PFSK-1 (cell line): ENCODE results near the gene IFI16.

ENCODE experiments used
- FOXP2 ChIP-seq: optimal IDR thresholded peaks from 2 replicates; pipeline ENCODE3; 2011; ENCODE audit warnings: borderline replicate concordance, control low read depth, inconsistent platforms; ENCODE audit not compliant: insufficient read depth; ENCODE audit errors: extremely low read length, extremely low read depth
- POLR2AphosphoS5 ChIP-seq: IDR thresholded peaks from 2 replicates; pipeline ENCODE4 v1.6.1; 2012; ENCODE audit warnings: low read depth, mild to moderate bottlenecking, control low read depth, low read length, moderate library complexity
- SIN3A ChIP-seq: IDR thresholded peaks from 2 replicates; pipeline ENCODE4 v1.6.1; 2012; ENCODE audit warnings: mild to moderate bottlenecking, low read length, moderate library complexity, borderline replicate concordance; ENCODE audit not compliant: insufficient read depth
- TAF1 ChIP-seq: IDR thresholded peaks from 2 replicates; pipeline ENCODE4 v1.6.1; 2012; ENCODE audit warnings: low read length, control low read depth, borderline replicate concordance; ENCODE audit not compliant: insufficient read depth
- TF ChIP-seq, protein P1 (sequence below), 2 experiments: IDR thresholded peaks; 2 replicates each; pipeline versions ENCODE4 v1.6.1 to v1.8.0; 2011 to 2012; ENCODE audit warnings: low read depth in 2 of 2, low read length in 2 of 2, control low read depth in 1 of 2, inconsistent platforms in 1 of 2, mild to moderate bottlenecking in 1 of 2, moderate library complexity in 1 of 2; ENCODE audit not compliant: insufficient read depth in 1 of 2

IFI16 gene

DNA sequence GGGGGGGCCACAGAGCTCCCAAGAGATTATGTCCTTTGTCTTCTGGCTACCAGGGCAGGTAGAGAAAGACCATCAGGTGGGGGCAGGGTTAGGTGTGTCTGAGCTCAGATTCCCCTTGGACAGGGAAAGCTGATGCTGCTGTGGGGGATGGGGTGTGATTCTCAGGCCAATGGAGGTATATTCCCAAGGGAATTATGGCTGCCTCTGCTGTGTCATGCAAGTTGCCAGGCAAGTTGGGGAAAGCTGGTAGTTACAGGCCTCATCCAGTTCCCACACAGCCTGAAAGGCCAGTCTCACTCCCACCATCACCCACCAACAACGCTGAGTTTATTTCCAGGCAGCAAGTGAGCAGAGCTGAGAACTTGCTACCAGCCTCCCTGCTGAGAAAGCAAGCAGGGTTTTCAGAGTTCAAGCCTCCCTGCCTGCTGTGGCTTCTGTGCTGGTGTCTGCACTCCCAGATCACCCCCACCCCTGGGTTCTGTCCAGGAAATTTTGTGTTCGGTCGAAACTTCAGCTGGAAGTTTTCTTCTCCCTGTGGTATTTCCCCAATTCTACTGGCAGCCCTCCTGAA lies 21.3 kb downstream of the IFI16 start:
- TF ChIP-seq FOXP2 (no peak), SIN3A (no peak), TAF1 (no peak), POLR2AphosphoS5 (no peak)
- TF ChIP-seq, protein P1, sequence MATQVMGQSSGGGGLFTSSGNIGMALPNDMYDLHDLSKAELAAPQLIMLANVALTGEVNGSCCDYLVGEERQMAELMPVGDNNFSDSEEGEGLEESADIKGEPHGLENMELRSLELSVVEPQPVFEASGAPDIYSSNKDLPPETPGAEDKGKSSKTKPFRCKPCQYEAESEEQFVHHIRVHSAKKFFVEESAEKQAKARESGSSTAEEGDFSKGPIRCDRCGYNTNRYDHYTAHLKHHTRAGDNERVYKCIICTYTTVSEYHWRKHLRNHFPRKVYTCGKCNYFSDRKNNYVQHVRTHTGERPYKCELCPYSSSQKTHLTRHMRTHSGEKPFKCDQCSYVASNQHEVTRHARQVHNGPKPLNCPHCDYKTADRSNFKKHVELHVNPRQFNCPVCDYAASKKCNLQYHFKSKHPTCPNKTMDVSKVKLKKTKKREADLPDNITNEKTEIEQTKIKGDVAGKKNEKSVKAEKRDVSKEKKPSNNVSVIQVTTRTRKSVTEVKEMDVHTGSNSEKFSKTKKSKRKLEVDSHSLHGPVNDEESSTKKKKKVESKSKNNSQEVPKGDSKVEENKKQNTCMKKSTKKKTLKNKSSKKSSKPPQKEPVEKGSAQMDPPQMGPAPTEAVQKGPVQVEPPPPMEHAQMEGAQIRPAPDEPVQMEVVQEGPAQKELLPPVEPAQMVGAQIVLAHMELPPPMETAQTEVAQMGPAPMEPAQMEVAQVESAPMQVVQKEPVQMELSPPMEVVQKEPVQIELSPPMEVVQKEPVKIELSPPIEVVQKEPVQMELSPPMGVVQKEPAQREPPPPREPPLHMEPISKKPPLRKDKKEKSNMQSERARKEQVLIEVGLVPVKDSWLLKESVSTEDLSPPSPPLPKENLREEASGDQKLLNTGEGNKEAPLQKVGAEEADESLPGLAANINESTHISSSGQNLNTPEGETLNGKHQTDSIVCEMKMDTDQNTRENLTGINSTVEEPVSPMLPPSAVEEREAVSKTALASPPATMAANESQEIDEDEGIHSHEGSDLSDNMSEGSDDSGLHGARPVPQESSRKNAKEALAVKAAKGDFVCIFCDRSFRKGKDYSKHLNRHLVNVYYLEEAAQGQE (IDR thresholded peaks at IDR 0.05; ENCODE audit: insufficient read depth in 1 of 2, low read depth in 2 of 2, low read length in 2 of 2), result no peak

DNA sequence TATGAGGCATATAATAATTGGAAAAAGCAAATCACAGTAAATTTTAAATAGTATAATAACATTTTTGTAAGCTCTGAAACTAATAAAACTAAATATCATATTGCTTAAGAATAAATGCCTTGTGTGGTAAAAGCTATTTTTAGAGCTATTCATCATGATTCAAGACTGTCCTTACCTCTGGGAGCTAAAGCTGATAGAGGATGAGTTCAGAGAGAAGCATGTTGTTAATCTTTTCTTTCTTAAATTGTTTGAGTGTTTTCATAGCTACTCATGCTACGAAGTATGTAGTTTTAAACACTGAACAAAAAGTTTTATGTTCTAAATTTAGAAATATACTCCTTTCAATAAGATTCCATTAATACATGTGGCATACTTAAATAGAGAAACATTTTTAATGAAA lies 30.5 kb downstream of the IFI16 start:
- TF ChIP-seq TAF1 (no peak), FOXP2 (no peak), SIN3A (no peak), POLR2AphosphoS5 (no peak)
- TF ChIP-seq, protein P1 (IDR thresholded peaks at IDR 0.05; ENCODE audit: insufficient read depth in 1 of 2, low read depth in 2 of 2, low read length in 2 of 2), result no peak

DNA sequence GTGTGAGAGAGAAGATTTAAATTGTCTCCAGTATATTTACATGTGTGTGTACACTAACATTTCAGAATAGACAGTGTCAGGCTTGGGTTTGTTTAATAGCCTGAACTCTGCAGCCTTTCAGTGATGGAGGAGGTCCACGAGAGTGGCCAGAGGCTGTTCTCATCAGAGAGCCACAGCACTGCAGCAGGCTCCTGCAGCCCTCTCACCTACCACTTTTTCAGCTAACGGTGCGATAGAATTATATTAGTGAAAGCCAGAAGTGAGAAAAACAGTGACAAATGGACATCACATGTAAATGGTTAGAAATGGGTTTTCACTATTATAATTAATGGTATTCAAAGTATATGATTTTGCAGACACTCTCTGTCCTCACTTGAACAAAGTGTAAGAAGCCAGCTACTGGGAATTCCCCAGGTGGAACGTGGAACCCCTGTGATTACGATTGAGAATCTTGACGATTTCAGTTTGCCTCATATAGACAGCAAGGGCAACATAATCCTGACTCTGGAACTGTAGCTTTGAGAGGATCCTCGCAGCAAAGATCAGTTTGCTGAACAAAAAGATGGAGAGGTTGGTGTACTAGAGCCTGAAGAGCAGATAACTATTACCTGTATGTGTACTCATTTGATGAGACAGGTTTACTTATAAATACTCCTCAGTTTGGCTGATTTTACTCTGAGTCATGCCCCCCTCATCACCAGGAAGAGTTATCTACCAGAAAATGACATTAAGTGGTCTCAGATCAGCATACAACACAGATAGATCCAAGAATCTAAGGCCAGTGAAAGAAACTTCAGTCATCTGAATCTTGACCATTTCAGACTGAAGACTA lies 31.4 kb downstream of the IFI16 start:
- no peak for TF ChIP-seq FOXP2
- no peak for TF ChIP-seq SIN3A
- TF ChIP-seq, protein P1 (IDR thresholded peaks at IDR 0.05; ENCODE audit: insufficient read depth in 1 of 2, low read depth in 2 of 2, low read length in 2 of 2), result no peak
- no peak for TF ChIP-seq TAF1
- TF ChIP-seq POLR2AphosphoS5, result no peak

DNA sequence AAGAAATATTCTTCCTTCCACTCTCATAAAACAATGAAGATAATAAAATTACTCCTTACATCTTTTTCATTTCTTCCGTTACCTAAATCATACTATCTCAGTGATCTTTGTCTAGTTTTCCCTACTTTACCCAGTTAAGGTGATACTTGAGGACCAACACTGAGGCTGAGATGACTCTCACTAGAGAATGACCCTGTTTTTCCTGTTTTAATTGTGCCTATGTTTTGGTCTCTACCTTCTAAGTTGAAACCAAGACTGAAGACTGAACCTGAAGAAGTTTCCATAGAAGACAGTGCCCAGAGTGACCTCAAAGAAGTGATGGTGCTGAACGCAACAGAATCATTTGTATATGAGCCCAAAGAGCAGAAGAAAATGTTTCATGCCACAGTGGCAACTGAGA lies 41.7 kb downstream of the IFI16 start:
- no peak for TF ChIP-seq POLR2AphosphoS5
- no peak for TF ChIP-seq FOXP2
- TF ChIP-seq SIN3A, result no peak

DNA sequence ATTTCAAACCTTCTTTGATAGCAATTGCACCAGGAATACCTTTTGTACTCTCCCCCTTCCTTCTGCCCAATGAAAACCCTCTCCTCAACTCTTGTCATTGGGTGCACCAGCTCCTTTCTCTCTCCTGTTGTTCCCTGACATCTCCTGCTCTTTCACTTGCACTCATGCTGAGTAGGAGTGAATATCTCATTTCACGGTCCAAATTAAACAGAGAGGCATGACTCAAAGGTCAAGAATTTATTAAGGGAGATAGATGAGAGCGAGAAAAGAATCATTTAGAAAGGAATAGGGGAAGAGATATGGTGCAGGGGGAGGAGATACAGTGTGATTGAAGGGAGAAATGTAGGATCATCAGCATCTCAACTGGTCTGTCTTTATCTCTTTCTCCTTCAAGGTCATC lies 44.7 kb downstream of the IFI16 start:
- TF ChIP-seq FOXP2 (no peak), TAF1 (no peak), POLR2AphosphoS5 (no peak), SIN3A (no peak)
- TF ChIP-seq, protein P1 (IDR thresholded peaks at IDR 0.05; ENCODE audit: insufficient read depth in 1 of 2, low read depth in 2 of 2, low read length in 2 of 2), result no peak
